Measurements from ENCODE around the gene ZBTB5.

- TF ChIP-seq CTCF (conservative IDR thresholded peaks at IDR 0.05; ENCODE audit: low read length) (no peak), EZH2phosphoT487 (IDR thresholded peaks at IDR 0.05; ENCODE audit: borderline replicate concordance) (no peak)
Measured at GRCh38 chr9:37423508-37423907, 41.7 kb downstream of the ZBTB5 start.
